GM21526 (cell line): ENCODE measurements around the gene MEF2B.
"Not testable (repeated sequence)": the region's sequence is repeated elsewhere in the genome, so short reads cannot be mapped to it uniquely, and the experiment has no call there.

Source experiments
- ATAC-seq: cut with Tn5 transposase; IDR thresholded peaks from one replicate; pipeline ENCODE4 v1.9.1; 2021; ENCODE audit warnings: moderate library complexity; ENCODE audit not compliant: unreplicated experiment, low FRiP score

Gene MEF2B

GRCh38 chr19:19102566-19102965 is 67.5 kb downstream of the MEF2B start:
- not testable (repeated sequence) for ATAC-seq

- ATAC-seq: no peak
Observed at GRCh38 chr19:19101540-19101939, 68.5 kb downstream of the MEF2B start.

GRCh38 chr19:19098703-19099632 is 71.1 kb downstream of the MEF2B start:
- no peak for ATAC-seq

- ATAC-seq: no peak
Observed at GRCh38 chr19:19098084-19098702, 71.9 kb downstream of the MEF2B start.

- ATAC-seq: no peak
Observed at GRCh38 chr19:19096641-19097627, 73.1 kb downstream of the MEF2B start.

GRCh38 chr19:19095691-19096090 is 74.4 kb downstream of the MEF2B start:
- ATAC-seq: no peak
